Tibial nerve (tissue), 4 donors: ENCODE results near the gene SLC9A3.

Experiments
- EP300 ChIP-seq, 2 donors: sonication (generic); formaldehyde crosslinking; IDR thresholded peaks; one replicate each; pipeline ENCODE4 v1.6.1; 2017; ENCODE audit warnings: antibody characterized with exemption in 2 of 2, mild to moderate bottlenecking in 1 of 2
- POLR2A ChIP-seq, 2 donors: fragments of 450-650 bp; IDR thresholded peaks; one replicate each; pipeline ENCODE4 v1.6.1; 2017; ENCODE audit warnings: antibody characterized with exemption in 2 of 2, mild to moderate bottlenecking in 2 of 2, moderate library complexity in 2 of 2
- TF ChIP-seq, protein P1 (sequence below), 5 experiments: fragments of 200-600 bp in 3 of 5; fragments of 450-650 bp in 2 of 5; sonication (generic) in 3 of 5; IDR thresholded peaks; one replicate each; pipeline ENCODE4 v1.5.1; 2016 to 2019; ENCODE audit warnings: antibody characterized with exemption in 5 of 5, mild to moderate bottlenecking in 3 of 5, moderate library complexity in 2 of 5

DNA sequence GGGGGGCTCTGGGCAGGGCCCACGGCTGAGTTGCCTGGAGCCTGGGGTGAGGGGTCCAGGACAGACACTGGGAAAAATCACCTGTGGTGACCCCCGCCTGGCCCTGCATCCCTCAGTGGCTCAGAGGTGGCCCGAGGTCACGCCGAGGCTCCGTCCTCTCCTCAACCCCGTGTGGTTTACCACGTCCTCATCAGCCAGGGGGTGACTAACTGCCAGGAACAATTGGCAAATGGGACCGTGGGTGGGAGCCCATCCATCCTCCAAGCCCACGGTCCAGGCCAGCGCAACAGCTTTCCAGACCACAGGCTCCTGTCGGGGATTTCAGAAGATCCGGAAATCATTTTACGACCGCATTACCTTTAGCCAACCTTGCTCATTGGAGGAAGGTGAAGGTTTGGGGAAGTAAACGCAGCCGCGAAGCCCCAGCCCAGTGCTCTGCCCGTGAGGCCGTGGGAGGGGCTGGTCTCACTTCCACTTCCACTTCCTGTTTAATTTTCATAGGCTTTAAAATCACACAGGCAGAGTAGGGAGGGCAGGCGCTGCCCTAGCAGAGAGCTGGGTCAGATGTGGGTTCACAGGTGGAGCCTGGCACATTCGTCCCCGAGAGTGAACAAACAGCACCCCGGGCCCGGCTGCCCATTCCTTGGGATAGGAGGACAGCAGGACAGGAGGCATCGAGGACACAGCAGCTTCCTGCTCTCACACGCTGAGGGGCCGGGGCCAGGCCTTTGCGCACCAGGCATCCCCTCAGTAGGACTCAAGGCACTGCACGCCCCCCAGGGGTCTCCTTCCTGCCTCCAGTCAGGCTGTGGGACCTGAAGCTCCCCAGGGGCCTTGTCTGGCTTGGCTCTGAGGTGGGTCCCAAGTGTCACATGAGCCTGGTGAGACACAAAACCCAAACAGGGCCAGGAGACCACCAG, 19.8 kb upstream of the SLC9A3 start:
- TF ChIP-seq, protein P1, sequence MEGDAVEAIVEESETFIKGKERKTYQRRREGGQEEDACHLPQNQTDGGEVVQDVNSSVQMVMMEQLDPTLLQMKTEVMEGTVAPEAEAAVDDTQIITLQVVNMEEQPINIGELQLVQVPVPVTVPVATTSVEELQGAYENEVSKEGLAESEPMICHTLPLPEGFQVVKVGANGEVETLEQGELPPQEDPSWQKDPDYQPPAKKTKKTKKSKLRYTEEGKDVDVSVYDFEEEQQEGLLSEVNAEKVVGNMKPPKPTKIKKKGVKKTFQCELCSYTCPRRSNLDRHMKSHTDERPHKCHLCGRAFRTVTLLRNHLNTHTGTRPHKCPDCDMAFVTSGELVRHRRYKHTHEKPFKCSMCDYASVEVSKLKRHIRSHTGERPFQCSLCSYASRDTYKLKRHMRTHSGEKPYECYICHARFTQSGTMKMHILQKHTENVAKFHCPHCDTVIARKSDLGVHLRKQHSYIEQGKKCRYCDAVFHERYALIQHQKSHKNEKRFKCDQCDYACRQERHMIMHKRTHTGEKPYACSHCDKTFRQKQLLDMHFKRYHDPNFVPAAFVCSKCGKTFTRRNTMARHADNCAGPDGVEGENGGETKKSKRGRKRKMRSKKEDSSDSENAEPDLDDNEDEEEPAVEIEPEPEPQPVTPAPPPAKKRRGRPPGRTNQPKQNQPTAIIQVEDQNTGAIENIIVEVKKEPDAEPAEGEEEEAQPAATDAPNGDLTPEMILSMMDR (IDR thresholded peaks at IDR 0.05): no peak
- TF ChIP-seq POLR2A (IDR thresholded peaks at IDR 0.05): no peak
- TF ChIP-seq EP300 (IDR thresholded peaks at IDR 0.05): no peak
